Activated naive CD8-positive, alpha-beta T cell treated with anti-CD3 and anti-CD28 coated beads, Interleukin-2, amount 10 ng/mL, durations not matched to agents 7 days and 5 days (primary cell): ENCODE data around the gene POU5F2. TPM values are rescaled to one million over a fixed set of nuclear protein-coding genes. Genes with fewer than 3 reads are reported as not detected.

Experiments
- ATAC-seq: fragments of 150-1000 bp; cut with Tn5 transposase; one replicate; pipeline ENCODE4 v1.10.0; 2021; ENCODE audit warnings: low read depth, moderate library complexity
- POLR2A ChIA-PET: fragments of 350-600 bp; sonication (Branson Sonifier 250); formaldehyde crosslinking; loops from one replicate; lab custom pipeline; 2021; ENCODE audit warnings: antibody characterized with exemption; lab: Charles Lee
- DNase-seq: peaks from one replicate; pipeline ENCODE4 v3.0.0; 2021
- H3K27ac Mint-ChIP-seq: one replicate; pipeline ENCODE4 v1.8.0; 2022; ENCODE audit warnings: mild to moderate bottlenecking, mixed read lengths
- H3K27me3 Mint-ChIP-seq: one replicate; pipeline ENCODE4 v1.8.0; 2022; ENCODE audit warnings: mild to moderate bottlenecking, moderate library complexity, mixed read lengths
- H3K36me3 Mint-ChIP-seq: one replicate; pipeline ENCODE4 v1.8.0; 2021; ENCODE audit warnings: mild to moderate bottlenecking, mixed read lengths
- H3K4me1 Mint-ChIP-seq: one replicate; pipeline ENCODE4 v1.8.0; 2021; ENCODE audit warnings: mixed read lengths
- H3K4me3 Mint-ChIP-seq: one replicate; pipeline ENCODE4 v1.8.0; 2022; ENCODE audit warnings: mild to moderate bottlenecking, moderate library complexity, mixed read lengths
- H3K9me3 Mint-ChIP-seq: one replicate; pipeline ENCODE4 v1.8.0; 2021; ENCODE audit warnings: mixed read lengths
- total RNA-seq, 2 experiments: library from RNA; stranded (reverse); gene quantifications; one replicate each; pipeline ENCODE4 v1.2.3, GENCODE V29; 2021

Gene POU5F2
- total RNA-seq = 1 to 10 TPM; 1.3 to 1.4 TPM

GRCh38 chr5:93741136-93741811 is at the start of gene POU5F2:
TSS of gene POU5F2 (minus strand) at chr5:93741600. CDS start at chr5:93741563, 37 bp downstream.
- POLR2A ChIA-PET = no interaction called here
- Mint-ChIP-seq H3K9me3 (peaks cover 8% of the 10 kb centered on the region), H3K27ac (no peak within 1 kb of the TSS), H3K36me3 (peaks cover 14% of the 10 kb centered on the region), H3K4me1 (no peaks in the 10 kb centered on the region), H3K4me3 (no peak within 1 kb of the TSS), H3K27me3 (no peaks in the 10 kb centered on the region)
- DNase-seq (no peak), ATAC-seq (no peak)

GRCh38 chr5:93790401-93790800 is 49.0 kb upstream of the POU5F2 start:
- ATAC-seq (no peak), DNase-seq (no peak)
- Mint-ChIP-seq H3K27me3 (no peaks in the 10 kb centered on the region), H3K4me3 (no peak overlapping the region), H3K9me3 (no peaks in the 10 kb centered on the region), H3K36me3 (peaks cover 5% of the 10 kb centered on the region), H3K4me1 (no peaks in the 10 kb centered on the region), H3K27ac (no peak overlapping the region)
- POLR2A ChIA-PET = no interaction called here

DNA sequence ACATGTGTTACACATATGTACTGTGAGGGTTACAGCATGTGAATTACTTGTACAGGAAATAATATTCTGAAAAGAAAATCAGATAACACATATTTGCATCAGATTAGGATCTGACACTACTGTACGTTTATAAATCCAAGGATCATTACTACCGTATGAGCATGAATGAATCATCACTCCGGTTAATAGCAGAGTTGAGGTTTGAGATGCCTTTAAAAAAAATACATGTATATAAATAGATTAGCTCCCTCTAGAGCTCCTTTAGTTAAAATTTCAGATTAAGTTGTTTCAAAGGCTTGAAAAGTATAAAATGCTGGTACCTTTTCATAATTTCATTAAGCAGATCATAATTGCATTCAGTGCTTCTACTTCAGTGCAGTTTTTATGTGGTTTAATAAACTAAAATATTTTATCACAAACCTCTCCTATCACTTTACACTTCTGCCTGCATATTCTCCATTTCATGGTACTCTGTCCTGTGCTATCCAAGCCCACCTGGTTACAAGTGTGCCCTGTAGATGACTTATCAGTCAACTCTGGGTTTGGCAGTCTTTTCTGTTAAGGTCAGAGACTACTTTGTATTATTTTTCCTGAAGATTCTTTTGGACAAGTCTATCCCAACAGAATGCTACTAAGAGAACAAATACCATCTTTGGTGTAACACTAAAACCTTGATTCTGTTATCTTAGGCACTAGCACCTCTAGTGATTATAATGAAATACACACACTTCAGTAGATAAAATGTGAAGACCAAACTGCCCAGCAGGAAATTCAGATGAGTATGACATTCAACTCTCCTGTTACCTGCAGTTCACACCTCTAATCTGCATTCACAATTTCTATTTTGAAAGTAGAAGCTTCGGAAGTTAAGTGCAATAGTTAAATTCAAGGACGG is 48.0 kb upstream of the POU5F2 start:
- H3K27ac Mint-ChIP-seq = no peak overlapping the region
- POLR2A ChIA-PET = no interaction called here
- no peak for ATAC-seq

DNA sequence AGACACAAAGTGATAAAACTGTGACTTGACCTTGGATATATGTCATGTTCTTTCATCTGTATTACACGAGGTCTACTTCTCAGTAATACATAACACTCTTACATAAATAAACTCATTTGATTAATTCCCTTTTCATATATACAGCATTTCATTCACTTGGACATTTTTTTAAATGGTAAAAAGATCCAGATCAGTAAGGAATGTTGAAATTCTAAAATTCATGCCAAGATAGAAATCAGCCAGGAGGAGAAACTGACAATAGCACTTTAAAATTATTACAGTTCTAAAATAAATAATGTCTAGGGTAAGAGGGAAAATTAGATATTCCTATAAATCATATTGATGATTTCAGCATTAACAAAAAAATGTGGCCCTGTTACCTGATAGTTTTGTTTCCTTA is 46.2 kb upstream of the POU5F2 start:
- Mint-ChIP-seq H3K27me3 (no peaks in the 10 kb centered on the region), H3K27ac (no peak overlapping the region), H3K4me1 (no peaks in the 10 kb centered on the region), H3K9me3 (no peaks in the 10 kb centered on the region), H3K36me3 (peaks cover 2% of the 10 kb centered on the region), H3K4me3 (no peak overlapping the region)
- no peak for ATAC-seq
- POLR2A ChIA-PET = no interaction called here
- no peak for DNase-seq

More for the DNA sequence above, 48.0 kb upstream of the POU5F2 start:
- H3K27me3 Mint-ChIP-seq = no peaks in the 10 kb centered on the region
- H3K4me3 Mint-ChIP-seq = no peak overlapping the region
- no peaks in the 10 kb centered on the region for H3K9me3 Mint-ChIP-seq
- no peaks in the 10 kb centered on the region for H3K4me1 Mint-ChIP-seq
- H3K36me3 Mint-ChIP-seq = no peaks in the 10 kb centered on the region
- no peak for DNase-seq

- no peaks in the 10 kb centered on the region for H3K4me1 Mint-ChIP-seq
- H3K27ac Mint-ChIP-seq = no peak overlapping the region
- no peak for ATAC-seq
- no peak for DNase-seq
- H3K4me3 Mint-ChIP-seq = no peak overlapping the region
- POLR2A ChIA-PET = no interaction called here
- no peaks in the 10 kb centered on the region for H3K27me3 Mint-ChIP-seq
- no peaks in the 10 kb centered on the region for H3K9me3 Mint-ChIP-seq
- H3K36me3 Mint-ChIP-seq = peaks cover 2% of the 10 kb centered on the region
These were observed 44.1 kb upstream of the POU5F2 start for GRCh38 chr5:93785475-93785874.

DNA sequence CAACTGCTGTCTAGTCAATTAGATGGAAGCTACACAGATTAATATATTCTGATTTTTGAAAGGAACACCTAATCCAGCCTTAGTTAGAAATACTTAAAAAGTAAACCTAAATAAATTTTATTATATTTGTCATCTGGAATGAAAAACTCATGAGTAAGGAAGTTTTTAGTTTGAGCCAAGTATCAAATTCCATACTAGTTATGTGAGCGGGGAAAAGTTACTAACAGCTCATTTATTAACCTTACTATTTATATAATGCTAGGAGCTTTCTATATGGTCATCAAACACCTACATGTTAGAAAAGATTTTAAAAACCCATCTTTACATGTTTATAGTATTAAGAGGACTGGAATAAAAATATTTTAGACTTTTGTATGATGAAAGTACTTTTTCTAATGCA is 41.6 kb upstream of the POU5F2 start:
- Mint-ChIP-seq H3K27me3 (no peaks in the 10 kb centered on the region), H3K27ac (no peak overlapping the region), H3K36me3 (peaks cover 4% of the 10 kb centered on the region), H3K9me3 (no peaks in the 10 kb centered on the region), H3K4me1 (no peaks in the 10 kb centered on the region), H3K4me3 (no peak overlapping the region)
- ATAC-seq = no peak
- no peak for DNase-seq
- POLR2A ChIA-PET = no interaction called here

DNA sequence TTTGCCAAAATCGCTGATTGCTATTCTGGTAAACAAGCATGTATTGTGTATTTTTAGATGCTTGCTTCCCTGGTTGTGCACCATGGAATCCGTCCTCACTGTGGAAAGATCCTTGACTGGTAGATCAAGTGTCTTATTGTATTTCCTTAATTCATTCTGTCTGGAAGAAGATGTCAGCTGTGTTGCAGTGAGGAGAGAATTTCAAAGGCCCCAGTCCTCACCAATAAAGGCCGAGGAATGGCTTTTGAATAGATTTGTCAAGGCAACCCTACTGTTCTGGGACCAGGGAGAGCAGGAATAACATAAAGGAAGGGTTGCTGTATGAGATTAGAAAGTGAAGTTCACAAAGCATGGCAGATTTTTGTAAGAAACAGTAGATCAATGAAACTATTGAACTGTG is 36.2 kb upstream of the POU5F2 start:
- no peak overlapping the region for H3K4me3 Mint-ChIP-seq
- H3K4me1 Mint-ChIP-seq = no peaks in the 10 kb centered on the region
- H3K27me3 Mint-ChIP-seq = no peaks in the 10 kb centered on the region
- POLR2A ChIA-PET = no interaction called here
- H3K9me3 Mint-ChIP-seq = peaks cover 1% of the 10 kb centered on the region
- H3K36me3 Mint-ChIP-seq = peaks cover 21% of the 10 kb centered on the region
- H3K27ac Mint-ChIP-seq = no peak overlapping the region
- ATAC-seq (no peak), DNase-seq (no peak)

DNA sequence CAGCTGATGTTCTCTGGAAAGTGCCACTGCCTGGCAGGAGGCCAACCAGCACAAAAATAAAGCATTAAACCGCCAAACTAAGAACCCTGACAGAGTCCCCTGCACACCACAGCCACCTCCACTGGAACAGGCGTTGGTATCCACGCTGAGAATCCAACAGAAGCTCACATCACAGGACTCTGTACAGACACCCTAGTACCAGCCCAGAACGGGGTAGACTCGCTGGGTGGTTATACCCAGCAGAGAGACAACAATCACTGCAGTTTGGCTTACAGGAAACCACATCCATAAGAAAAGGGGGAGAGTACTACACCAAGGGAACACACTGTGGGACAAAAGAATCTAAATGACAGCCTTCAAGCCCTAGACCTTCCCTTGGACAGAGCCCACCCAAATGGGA is 15.0 kb upstream of the POU5F2 start:
- ATAC-seq (no peak), DNase-seq (no peak)
- no peak overlapping the region for H3K4me3 Mint-ChIP-seq
- H3K27ac Mint-ChIP-seq = no peak overlapping the region
- H3K27me3 Mint-ChIP-seq = peaks cover 2% of the 10 kb centered on the region
- peaks cover 18% of the 10 kb centered on the region for H3K9me3 Mint-ChIP-seq
- POLR2A ChIA-PET = no interaction called here
- H3K4me1 Mint-ChIP-seq = peaks cover 6% of the 10 kb centered on the region
- peaks cover 22% of the 10 kb centered on the region for H3K36me3 Mint-ChIP-seq

GRCh38 chr5:93755716-93756115 is 14.3 kb upstream of the POU5F2 start:
- H3K36me3 Mint-ChIP-seq = peaks cover 20% of the 10 kb centered on the region
- H3K27me3 Mint-ChIP-seq = peaks cover 2% of the 10 kb centered on the region
- H3K4me3 Mint-ChIP-seq = no peak overlapping the region
- POLR2A ChIA-PET = no interaction called here
- H3K4me1 Mint-ChIP-seq = peaks cover 6% of the 10 kb centered on the region
- no peak for DNase-seq
- H3K9me3 Mint-ChIP-seq = peaks cover 15% of the 10 kb centered on the region
- ATAC-seq = no peak
- H3K27ac Mint-ChIP-seq = no peak overlapping the region

DNA sequence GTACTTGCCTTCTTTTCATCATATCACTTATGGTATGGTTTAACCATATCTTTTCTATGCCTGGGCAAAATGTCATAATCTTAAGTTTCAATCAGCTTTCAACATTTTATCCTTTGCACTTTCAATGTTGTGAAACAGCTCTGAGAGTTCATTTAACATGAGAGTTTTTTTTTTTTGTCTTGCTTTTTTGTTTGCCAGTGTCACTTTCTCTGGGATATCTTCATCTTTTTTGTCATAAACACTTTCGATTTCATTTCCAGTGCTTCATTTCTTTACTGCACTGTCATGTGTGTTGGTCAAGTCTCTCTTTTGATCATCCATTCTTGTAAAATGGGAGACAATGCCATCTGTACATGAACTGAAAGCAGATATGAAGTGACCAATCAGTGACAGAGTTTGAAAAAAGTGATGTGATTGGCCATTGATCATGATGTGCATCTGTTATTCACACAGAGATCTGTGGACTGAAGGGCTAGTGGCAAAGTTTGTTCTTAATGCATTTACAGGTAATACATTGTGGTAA is 7.5 kb upstream of the POU5F2 start:
- Mint-ChIP-seq H3K4me3 (no peak overlapping the region), H3K27ac (no peak overlapping the region), H3K27me3 (peaks cover 2% of the 10 kb centered on the region), H3K9me3 (no peaks in the 10 kb centered on the region), H3K4me1 (peaks cover 13% of the 10 kb centered on the region), H3K36me3 (peaks cover 2% of the 10 kb centered on the region)
- ATAC-seq (no peak), DNase-seq (no peak)
- POLR2A ChIA-PET = no interaction called here

- H3K27ac Mint-ChIP-seq = no peak overlapping the region
- H3K4me1 Mint-ChIP-seq = peaks cover 8% of the 10 kb centered on the region
- peaks cover 7% of the 10 kb centered on the region for H3K9me3 Mint-ChIP-seq
- no peaks in the 10 kb centered on the region for H3K27me3 Mint-ChIP-seq
- ATAC-seq (no peak), DNase-seq (no peak)
- H3K4me3 Mint-ChIP-seq = no peak overlapping the region
- POLR2A ChIA-PET = no interaction called here
- H3K36me3 Mint-ChIP-seq = peaks cover 10% of the 10 kb centered on the region
These were observed 5.1 kb upstream of the POU5F2 start for GRCh38 chr5:93746406-93747056.

- no peaks in the 10 kb centered on the region for H3K4me1 Mint-ChIP-seq
- H3K36me3 Mint-ChIP-seq = peaks cover 7% of the 10 kb centered on the region
- POLR2A ChIA-PET = no interaction called here
These were observed 5.1 kb downstream of the POU5F2 start for GRCh38 chr5:93736284-93736683.

DNA sequence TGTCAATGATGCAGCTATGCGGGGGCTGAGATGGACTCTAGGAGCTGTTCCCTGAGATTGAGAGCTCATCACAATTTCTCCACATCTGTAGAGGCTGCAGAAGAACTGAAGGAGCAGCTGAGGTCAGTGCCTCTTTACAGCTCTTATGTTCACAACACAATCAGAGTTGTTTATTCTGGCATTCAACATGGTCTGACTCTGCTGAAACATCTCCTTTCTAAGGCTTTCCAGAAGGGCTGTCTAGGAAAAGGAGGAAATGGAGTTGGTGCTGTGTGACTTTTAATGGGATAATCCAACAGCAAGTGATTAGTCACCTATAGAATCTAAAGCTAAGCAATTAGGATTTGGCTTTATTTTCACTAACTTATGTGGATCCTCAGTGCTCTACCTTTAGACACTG is 6.0 kb downstream of the POU5F2 start:
- DNase-seq = no peak
- peaks cover 1% of the 10 kb centered on the region for H3K9me3 Mint-ChIP-seq
- ATAC-seq = no peak
- H3K4me3 Mint-ChIP-seq = no peak overlapping the region
- POLR2A ChIA-PET = no interaction called here
- no peak overlapping the region for H3K27ac Mint-ChIP-seq
- no peaks in the 10 kb centered on the region for H3K4me1 Mint-ChIP-seq
- peaks cover 4% of the 10 kb centered on the region for H3K36me3 Mint-ChIP-seq
- H3K27me3 Mint-ChIP-seq = no peaks in the 10 kb centered on the region

More at GRCh38 chr5:93736284-93736683, 5.1 kb downstream of the POU5F2 start:
- H3K27me3 Mint-ChIP-seq = no peaks in the 10 kb centered on the region
- H3K9me3 Mint-ChIP-seq = peaks cover 1% of the 10 kb centered on the region
- no peak overlapping the region for H3K4me3 Mint-ChIP-seq
- ATAC-seq (no peak), DNase-seq (no peak)
- H3K27ac Mint-ChIP-seq = no peak overlapping the region
